NB4 (cell line): ENCODE data around the gene SOCS7.

ENCODE experiments used
- DNase-seq: peaks from one replicate; pipeline ENCODE4 v3.0.0; 2010; ENCODE audit warnings: low read depth
- H3K4me3 ChIP-seq: one replicate; pipeline ENCODE4 v1.5.1; 2011; ENCODE audit warnings: mild to moderate bottlenecking, low read depth, low read length, moderate library complexity
- MYC ChIP-seq: IDR thresholded peaks from 2 replicates; pipeline ENCODE4 v1.6.1; 2011; ENCODE audit warnings: low read depth, low read length
- POLR2A ChIP-seq: IDR thresholded peaks from 2 replicates; pipeline ENCODE4 v1.6.1; 2011; ENCODE audit warnings: mild to moderate bottlenecking; ENCODE audit not compliant: insufficient read length; ENCODE audit errors: extremely low read depth
- TF ChIP-seq, protein P1 (sequence below): IDR thresholded peaks from 2 replicates; pipeline ENCODE4 v1.6.1; 2011; ENCODE audit warnings: low read depth, low read length
- TF ChIP-seq, protein P2 (sequence below): IDR thresholded peaks from one replicate; pipeline ENCODE4 v1.5.1; 2012; ENCODE audit warnings: low read depth, low read length

The SOCS7 gene

DNA sequence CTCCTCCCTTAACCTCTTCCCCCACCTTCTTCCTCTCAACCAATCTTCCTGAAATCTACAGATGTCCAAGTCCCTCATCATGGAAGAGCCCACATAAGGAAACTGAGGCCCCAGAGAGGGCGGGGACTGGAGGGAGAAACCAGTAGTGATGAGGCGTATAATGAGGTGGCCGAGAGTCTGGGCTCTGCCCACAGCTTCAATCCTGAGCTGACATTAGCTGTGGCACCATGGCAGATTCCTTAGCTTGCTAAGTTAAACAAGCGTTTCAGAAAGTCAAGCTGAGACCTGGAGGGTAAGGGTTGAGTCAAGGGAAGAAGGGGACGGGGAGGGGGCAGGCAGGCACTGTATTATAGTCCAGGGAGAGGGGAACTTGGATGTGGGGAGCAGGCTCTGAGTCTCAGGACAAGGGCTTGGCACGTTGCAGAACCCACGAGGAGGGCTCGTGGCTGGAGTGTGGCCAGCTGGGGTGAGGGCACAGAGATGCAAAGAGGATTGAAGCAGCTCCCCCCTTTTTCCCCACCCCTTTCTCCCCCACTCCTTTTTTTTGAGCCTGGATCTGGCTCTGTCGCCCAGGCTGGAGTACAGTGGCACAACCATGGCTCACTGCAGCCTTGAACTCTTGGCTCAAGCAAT is 89.9 kb downstream of the SOCS7 start:
- TF ChIP-seq, protein P1, sequence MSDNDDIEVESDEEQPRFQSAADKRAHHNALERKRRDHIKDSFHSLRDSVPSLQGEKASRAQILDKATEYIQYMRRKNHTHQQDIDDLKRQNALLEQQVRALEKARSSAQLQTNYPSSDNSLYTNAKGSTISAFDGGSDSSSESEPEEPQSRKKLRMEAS: no peak
- TF ChIP-seq, protein P2, sequence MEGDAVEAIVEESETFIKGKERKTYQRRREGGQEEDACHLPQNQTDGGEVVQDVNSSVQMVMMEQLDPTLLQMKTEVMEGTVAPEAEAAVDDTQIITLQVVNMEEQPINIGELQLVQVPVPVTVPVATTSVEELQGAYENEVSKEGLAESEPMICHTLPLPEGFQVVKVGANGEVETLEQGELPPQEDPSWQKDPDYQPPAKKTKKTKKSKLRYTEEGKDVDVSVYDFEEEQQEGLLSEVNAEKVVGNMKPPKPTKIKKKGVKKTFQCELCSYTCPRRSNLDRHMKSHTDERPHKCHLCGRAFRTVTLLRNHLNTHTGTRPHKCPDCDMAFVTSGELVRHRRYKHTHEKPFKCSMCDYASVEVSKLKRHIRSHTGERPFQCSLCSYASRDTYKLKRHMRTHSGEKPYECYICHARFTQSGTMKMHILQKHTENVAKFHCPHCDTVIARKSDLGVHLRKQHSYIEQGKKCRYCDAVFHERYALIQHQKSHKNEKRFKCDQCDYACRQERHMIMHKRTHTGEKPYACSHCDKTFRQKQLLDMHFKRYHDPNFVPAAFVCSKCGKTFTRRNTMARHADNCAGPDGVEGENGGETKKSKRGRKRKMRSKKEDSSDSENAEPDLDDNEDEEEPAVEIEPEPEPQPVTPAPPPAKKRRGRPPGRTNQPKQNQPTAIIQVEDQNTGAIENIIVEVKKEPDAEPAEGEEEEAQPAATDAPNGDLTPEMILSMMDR: no peak
- TF ChIP-seq MYC (no peak), POLR2A (no peak)
- DNase-seq: no peak
- H3K4me3 ChIP-seq: no peak overlapping the region

DNA sequence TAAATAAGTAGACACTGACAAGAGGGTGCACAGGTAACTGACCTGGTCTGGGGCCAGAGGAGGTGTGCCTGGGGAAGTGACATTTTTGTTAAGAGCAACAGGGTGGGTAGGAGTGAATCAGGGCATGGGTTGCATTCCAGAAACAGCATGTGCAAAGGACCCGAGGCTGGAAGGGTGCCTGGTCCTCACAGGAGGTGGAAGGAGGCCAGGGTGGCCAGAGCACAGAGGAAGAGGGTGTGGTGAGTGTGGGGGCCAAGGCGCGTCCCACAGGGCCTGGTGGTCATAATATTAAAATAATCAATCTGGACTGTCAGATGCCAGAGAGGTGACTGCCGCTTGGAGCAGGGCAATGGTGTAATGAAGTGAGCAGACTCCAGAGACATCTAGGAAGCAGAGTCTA is 90.9 kb downstream of the SOCS7 start:
- no peak for TF ChIP-seq MYC
- TF ChIP-seq, protein P2: no peak
- no peak for TF ChIP-seq POLR2A
- TF ChIP-seq, protein P1: no peak
- no peak overlapping the region for H3K4me3 ChIP-seq
- no peak for DNase-seq

DNA sequence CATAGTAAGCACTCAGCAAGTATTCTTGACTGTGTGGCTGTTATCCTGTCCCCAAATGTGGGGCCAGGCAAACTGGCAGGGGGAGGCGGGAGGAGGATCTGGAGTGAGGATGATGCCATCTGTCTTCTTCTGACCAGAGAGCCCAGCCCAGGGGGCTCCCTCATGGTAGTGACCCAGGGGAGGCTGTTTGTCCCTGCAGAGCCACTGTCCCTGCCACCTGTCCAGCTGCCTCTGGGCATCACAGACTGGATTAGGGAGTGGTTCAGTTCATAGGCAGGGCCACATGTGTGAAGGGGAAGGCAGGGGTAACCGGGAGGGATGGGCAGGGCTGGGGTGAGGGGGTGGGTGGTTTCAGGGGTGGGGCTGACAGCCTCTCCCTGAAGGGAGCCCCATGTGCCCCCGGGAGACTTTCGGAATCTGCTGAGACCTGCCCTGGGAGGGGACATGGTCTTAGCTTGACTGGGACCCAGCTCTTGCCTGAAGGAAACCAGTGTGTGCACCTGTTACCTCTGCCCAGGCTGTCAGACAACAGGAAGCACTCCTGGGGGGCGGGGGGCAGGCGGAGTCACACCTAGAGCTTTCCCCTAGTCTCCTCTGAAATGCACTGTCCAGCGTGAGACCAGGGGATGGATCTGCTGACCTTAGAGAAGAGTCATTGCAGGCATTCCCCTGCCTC is 91.8 kb downstream of the SOCS7 start:
- TF ChIP-seq MYC (no peak), POLR2A (no peak)
- TF ChIP-seq, protein P1: no peak
- TF ChIP-seq, protein P2: no peak
- no peak for DNase-seq
- no peak overlapping the region for H3K4me3 ChIP-seq

DNA sequence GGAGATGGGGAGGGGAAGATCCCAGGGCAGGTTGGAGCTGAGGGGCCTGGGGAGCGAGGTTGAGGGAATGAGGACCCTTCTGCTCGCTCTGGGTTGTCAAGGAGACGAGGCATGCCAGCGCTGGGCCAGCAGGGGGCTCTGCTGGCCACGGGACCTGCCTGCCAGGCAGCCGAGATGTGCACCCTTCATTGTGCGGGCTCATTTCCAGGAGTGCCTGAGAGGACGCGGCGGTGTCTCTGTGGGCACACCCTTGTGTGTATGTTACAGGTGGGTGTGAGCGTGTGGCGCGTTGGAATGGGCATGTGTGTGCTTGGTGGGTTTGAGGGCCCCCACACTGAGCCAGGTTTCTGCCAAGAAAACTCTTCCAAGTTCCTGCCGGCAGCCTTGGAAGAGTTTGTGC is 92.5 kb downstream of the SOCS7 start:
- TF ChIP-seq POLR2A (no peak), MYC (peak; percentile 54; the same call in 1 of the 2 replicates)
- TF ChIP-seq, protein P2: peak; percentile 97
- TF ChIP-seq, protein P1: peak; percentile 47; the same call in 1 of the 2 replicates
- DNase-seq: peak; percentile 68

DNA sequence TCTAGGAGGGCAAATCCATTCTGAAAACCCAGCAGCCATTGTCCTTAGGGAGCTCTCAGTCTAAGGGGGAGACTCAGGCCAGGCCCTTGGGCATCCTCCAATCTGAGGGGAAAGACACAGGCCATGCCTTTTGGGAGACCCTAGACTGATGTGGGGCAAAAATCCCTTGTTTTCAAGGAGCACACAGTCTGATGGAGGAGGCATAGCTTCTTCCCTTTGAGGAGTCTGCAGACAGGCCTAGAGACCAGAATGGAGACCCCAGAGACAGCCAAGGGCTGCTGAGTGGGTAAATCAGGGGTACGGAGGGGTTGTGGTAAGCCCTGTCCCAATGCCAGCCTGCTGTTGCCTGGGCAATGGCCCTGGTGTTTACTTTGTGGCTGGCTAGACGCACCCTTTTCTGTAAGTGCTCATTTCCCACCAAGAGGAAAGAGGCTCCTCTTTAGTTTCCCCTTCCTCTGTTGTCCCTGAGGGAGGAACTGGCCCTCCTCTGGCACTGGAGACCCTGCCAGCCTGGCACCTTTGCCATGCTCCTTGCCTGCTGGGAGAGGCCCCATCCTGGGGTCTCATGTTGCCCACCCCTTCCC is 96.0 kb downstream of the SOCS7 start:
- DNase-seq: no peak
- TF ChIP-seq, protein P1: no peak
- TF ChIP-seq, protein P2: no peak
- TF ChIP-seq POLR2A (no peak), MYC (no peak)
- H3K4me3 ChIP-seq: no peak overlapping the region

More for the DNA sequence above, 92.5 kb downstream of the SOCS7 start:
- no peak overlapping the region for H3K4me3 ChIP-seq
